Esophagus squamous epithelium (tissue), 4 donors: Measurements from ENCODE around the gene MYO18B.

Experiments used
- CTCF ChIP-seq, 6 experiments: fragments of 450-650 bp in 4 of 6; fragments of 200-600 bp in 2 of 6; sonication (generic) in 2 of 6; IDR thresholded peaks; one replicate each; pipeline ENCODE4 v1.5.1; 2016 to 2019; ENCODE audit warnings: antibody characterized with exemption in 6 of 6, mild to moderate bottlenecking in 4 of 6, moderate library complexity in 4 of 6
- POLR2A ChIP-seq, 4 donors: fragments of 450-650 bp; IDR thresholded peaks; one replicate each; pipeline ENCODE4 v1.6.1; 2017; ENCODE audit warnings: antibody characterized with exemption in 4 of 4, mild to moderate bottlenecking in 4 of 4, moderate library complexity in 3 of 4

GRCh38 chr22:25933158-25933788, 191.3 kb downstream of the MYO18B start:
- TF ChIP-seq CTCF (IDR thresholded peaks at IDR 0.05) (no peak), POLR2A (IDR thresholded peaks at IDR 0.05) (no peak)
